ENCODE data around the gene NOP14.
"Not testable (repeated sequence)": the region's sequence is repeated elsewhere in the genome, so short reads cannot be mapped to it uniquely, and the experiment has no call there.

The NOP14 gene

GRCh38 chr4:2930135-2930757 lies 33.0 kb downstream of the NOP14 start:
- DNase-seq = no peak

GRCh38 chr4:2929469-2929868 lies 33.7 kb downstream of the NOP14 start:
- DNase-seq = no peak

- no peak for DNase-seq
Measured at GRCh38 chr4:2928242-2929176, 34.7 kb downstream of the NOP14 start.

- DNase-seq = no peak
Measured at GRCh38 chr4:2927696-2928075, 35.5 kb downstream of the NOP14 start.

- no peak for DNase-seq
Measured at GRCh38 chr4:2927016-2927695, 36.0 kb downstream of the NOP14 start.

- DNase-seq = no peak
Measured at GRCh38 chr4:2925931-2926860, 37.0 kb downstream of the NOP14 start.

GRCh38 chr4:2925496-2925895 lies 37.7 kb downstream of the NOP14 start:
- no peak for DNase-seq

- no peak for DNase-seq
Measured at GRCh38 chr4:2924765-2925301, 38.4 kb downstream of the NOP14 start.

GRCh38 chr4:2924286-2924685 lies 38.9 kb downstream of the NOP14 start:
- no peak for DNase-seq

GRCh38 chr4:2923668-2924173 lies 39.5 kb downstream of the NOP14 start:
- no peak for DNase-seq

- no peak for DNase-seq
Measured at GRCh38 chr4:2923141-2923551, 40.1 kb downstream of the NOP14 start.

GRCh38 chr4:2922453-2923101 lies 40.6 kb downstream of the NOP14 start:
- DNase-seq = not testable (repeated sequence)

- DNase-seq = not testable (repeated sequence)
Measured at GRCh38 chr4:2918714-2919113, 44.5 kb downstream of the NOP14 start.

GRCh38 chr4:2918300-2918699 lies 44.9 kb downstream of the NOP14 start:
- DNase-seq = not testable (repeated sequence)

- not testable (repeated sequence) for DNase-seq
Measured at GRCh38 chr4:2916696-2917095, 46.5 kb downstream of the NOP14 start.

GRCh38 chr4:2915789-2916188 lies 47.4 kb downstream of the NOP14 start:
- DNase-seq = no peak

GRCh38 chr4:2914256-2915126 lies 48.7 kb downstream of the NOP14 start:
- no peak for DNase-seq

GRCh38 chr4:2913168-2913567 lies 50.0 kb downstream of the NOP14 start:
- peak; percentile 39 for DNase-seq

- DNase-seq = no peak
Measured at GRCh38 chr4:2911868-2912267, 51.3 kb downstream of the NOP14 start.

- no peak for DNase-seq
Measured at GRCh38 chr4:2910409-2910808, 52.8 kb downstream of the NOP14 start.

Measured in NCI-H1092 treated with DMSO at 0.1 percent for 48 hours (cell line).